WERI-Rb-1 (cell line): Measurements from ENCODE around the gene SUGP1.
A peak's percentile ranks its signal among the peaks of the same experiment; 100 is the strongest.

ENCODE experiments used
- DNase-seq: peaks from one replicate; pipeline ENCODE4 v3.0.0-alpha.2; 2020
- H3K27ac ChIP-seq: fragments of 250-450 bp; sonication (Bioruptor Pico); 2 replicates; pipeline ENCODE4 v1.5.1; 2020; ENCODE audit warnings: mild to moderate bottlenecking, moderate library complexity
- H3K27me3 ChIP-seq: fragments of 250-450 bp; sonication (Bioruptor Pico); 2 replicates; pipeline ENCODE4 v1.5.1; 2021; ENCODE audit warnings: mild to moderate bottlenecking, low read depth, moderate library complexity; ENCODE audit not compliant: insufficient read depth, severe bottlenecking
- H3K36me3 ChIP-seq: fragments of 250-450 bp; sonication (Bioruptor Pico); 2 replicates; pipeline ENCODE4 v1.5.1; 2020; ENCODE audit warnings: mild to moderate bottlenecking, moderate library complexity
- H3K4me3 ChIP-seq: 2 replicates; pipeline ENCODE4 v1.5.1; 2011; ENCODE audit warnings: low read depth, mild to moderate bottlenecking, control low read depth, low read length
- H3K9me3 ChIP-seq: fragments of 250-450 bp; sonication (Bioruptor Pico); 2 replicates; pipeline ENCODE4 v1.5.1; 2021; ENCODE audit warnings: mild to moderate bottlenecking, moderate library complexity; ENCODE audit not compliant: severe bottlenecking
- CTCF ChIP-seq: IDR thresholded peaks from 2 replicates; pipeline ENCODE4 v1.5.1; 2011; ENCODE audit warnings: low read depth, mild to moderate bottlenecking, control low read depth, inconsistent platforms, low read length

Gene SUGP1

DNA sequence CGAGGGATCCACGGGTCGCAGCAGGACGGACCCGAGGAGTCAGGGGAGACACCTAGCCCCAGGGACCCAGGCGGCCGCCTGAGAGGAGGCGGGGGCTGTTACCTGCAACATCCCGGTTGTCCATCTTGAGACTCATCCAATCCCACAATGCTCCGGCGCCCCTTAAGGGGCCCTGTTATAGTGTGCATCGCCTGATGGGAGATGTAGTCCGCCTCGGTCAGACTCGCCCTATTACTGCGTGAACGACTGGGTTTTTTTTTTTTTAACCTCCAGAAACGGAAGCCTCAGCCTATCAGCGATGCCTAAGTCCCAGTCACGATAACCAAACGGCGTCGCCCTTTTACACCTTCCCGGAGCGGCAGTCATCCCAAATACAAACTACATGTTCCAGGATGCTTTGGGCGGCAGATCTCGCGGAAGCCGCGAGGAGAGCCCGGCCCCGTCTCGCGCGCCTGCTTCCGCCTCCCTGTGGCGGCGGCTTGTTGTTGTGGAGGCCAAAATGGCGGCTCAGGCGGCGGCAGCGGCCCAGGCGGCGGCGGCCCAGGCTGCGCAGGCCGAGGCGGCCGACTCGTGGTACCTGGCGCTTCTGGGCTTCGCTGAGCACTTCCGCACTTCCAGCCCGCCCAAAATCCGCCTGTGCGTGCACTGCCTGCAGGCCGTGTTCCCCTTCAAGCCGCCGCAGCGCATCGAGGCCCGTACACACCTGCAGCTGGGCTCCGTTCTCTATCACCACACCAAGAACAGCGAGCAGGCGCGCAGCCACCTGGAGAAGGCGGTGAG lies at the start of gene SUGP1, which contains the start of gene MAU2:
SUGP1 (minus strand) TSS at position 149 of the 780 bp plus-strand sequence; CDS start at position 136, 13 bp downstream.
MAU2 (plus strand) TSS at position 469 of the 780 bp plus-strand sequence; CDS start at position 500, 31 bp downstream.
- peak; percentile 27 for TF ChIP-seq CTCF
- Histone ChIP-seq H3K36me3 (peaks cover 53% of the 10 kb centered on the region), H3K9me3 (no peaks in the 10 kb centered on the region), H3K27ac (peak within 1 kb of the TSS; percentile 95), H3K4me3 (peak within 1 kb of the TSS; percentile 98), H3K27me3 (no peaks in the 10 kb centered on the region)
- DNase-seq, result peak; percentile 89

GRCh38 chr19:19368087-19368486 lies 47.8 kb upstream of the SUGP1 start:
- H3K27ac ChIP-seq, result no peak overlapping the region
- H3K4me3 ChIP-seq, result no peak overlapping the region
- no peak for DNase-seq
- H3K36me3 ChIP-seq, result no peaks in the 10 kb centered on the region
- no peak for TF ChIP-seq CTCF
- H3K27me3 ChIP-seq, result no peaks in the 10 kb centered on the region
- H3K9me3 ChIP-seq, result no peaks in the 10 kb centered on the region

- peak overlapping the region; percentile 29 for H3K27ac ChIP-seq
Observed at GRCh38 chr19:19366434-19367396, 46.4 kb upstream of the SUGP1 start.

DNA sequence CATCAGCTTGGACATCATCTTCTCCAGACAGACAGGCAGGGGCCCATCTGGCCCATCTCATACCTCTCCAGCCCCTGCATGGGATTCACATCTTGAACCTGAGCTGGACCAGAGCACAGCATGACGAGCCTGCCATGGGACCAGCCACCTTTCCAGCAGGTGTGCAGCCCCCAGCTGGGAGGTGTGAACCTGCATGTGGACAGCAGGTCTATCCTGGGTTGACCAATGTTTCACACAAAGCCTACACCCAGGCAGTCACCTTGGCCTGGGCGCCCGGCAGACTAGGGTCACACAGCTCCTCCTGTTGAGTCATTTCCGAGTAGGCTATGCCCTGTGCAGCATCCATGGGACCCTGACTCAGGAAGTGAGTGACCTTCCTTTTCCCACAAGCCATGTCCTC lies 41.8 kb upstream of the SUGP1 start:
- DNase-seq, result no peak
- H3K27ac ChIP-seq, result no peak overlapping the region

More at GRCh38 chr19:19366434-19367396, 46.4 kb upstream of the SUGP1 start:
- Histone ChIP-seq H3K9me3 (no peaks in the 10 kb centered on the region), H3K4me3 (peak overlapping the region; percentile 8), H3K36me3 (no peaks in the 10 kb centered on the region), H3K27me3 (no peaks in the 10 kb centered on the region)
- TF ChIP-seq CTCF, result peak; percentile 95
- DNase-seq, result peak; percentile 89

GRCh38 chr19:19361075-19361594 lies 40.8 kb upstream of the SUGP1 start:
- no peak overlapping the region for H3K27ac ChIP-seq

More for the DNA sequence above, 41.8 kb upstream of the SUGP1 start:
- Histone ChIP-seq H3K9me3 (no peaks in the 10 kb centered on the region), H3K4me3 (no peak overlapping the region), H3K27me3 (no peaks in the 10 kb centered on the region), H3K36me3 (peaks cover 3% of the 10 kb centered on the region)
- TF ChIP-seq CTCF, result no peak

More at GRCh38 chr19:19361075-19361594, 40.8 kb upstream of the SUGP1 start:
- TF ChIP-seq CTCF, result peak; percentile 77
- Histone ChIP-seq H3K4me3 (no peak overlapping the region), H3K36me3 (peaks cover 9% of the 10 kb centered on the region), H3K9me3 (no peaks in the 10 kb centered on the region), H3K27me3 (no peaks in the 10 kb centered on the region)
- DNase-seq, result peak; percentile 88
